Left kidney (tissue), 8 donors: ENCODE measurements around the gene TRIM49C. TPM values are rescaled to one million over a fixed set of nuclear protein-coding genes. Genes with fewer than 3 reads are reported as not detected.
"Not testable (repeated sequence)": the region's sequence is repeated elsewhere in the genome, so short reads cannot be mapped to it uniquely, and the experiment has no call there.

Experiments
- DNase-seq: peaks from one replicate; pipeline ENCODE4 v3.0.0-alpha.2; 2013
- long read RNA-seq, 8 donors: transcript quantifications; one replicate each; lab custom pipeline, GENCODE V29; 2026
- polyA plus RNA-seq: library from polyadenylated mRNA; unstranded; fragments of 120-200 nt; gene quantifications from one replicate; pipeline ENCODE4 v1.2.1, GENCODE V29; 2013; ENCODE audit not compliant: insufficient read length

The TRIM49C gene
- polyA plus RNA-seq: not detected
- long read RNA-seq, donor 1: 0 reads
- long read RNA-seq, donor 2: 0 reads
- long read RNA-seq, donor 3: 0 reads
- long read RNA-seq, donor 4: 0 reads
- long read RNA-seq, donor 5: 0 reads
- long read RNA-seq, donor 6: 0 reads
- long read RNA-seq, donor 7: 0 reads
- long read RNA-seq, donor 8: 0 reads

- DNase-seq: not testable (repeated sequence)
Observed at GRCh38 chr11:90030806-90031205, at the start of gene TRIM49C. TRIM49C (plus strand) TSS chr11:90031106; CDS start chr11:90035212, 4,106 bp downstream.

- DNase-seq: not testable (repeated sequence)
Observed at GRCh38 chr11:90024184-90024583, 6.7 kb upstream of the TRIM49C start.

DNA sequence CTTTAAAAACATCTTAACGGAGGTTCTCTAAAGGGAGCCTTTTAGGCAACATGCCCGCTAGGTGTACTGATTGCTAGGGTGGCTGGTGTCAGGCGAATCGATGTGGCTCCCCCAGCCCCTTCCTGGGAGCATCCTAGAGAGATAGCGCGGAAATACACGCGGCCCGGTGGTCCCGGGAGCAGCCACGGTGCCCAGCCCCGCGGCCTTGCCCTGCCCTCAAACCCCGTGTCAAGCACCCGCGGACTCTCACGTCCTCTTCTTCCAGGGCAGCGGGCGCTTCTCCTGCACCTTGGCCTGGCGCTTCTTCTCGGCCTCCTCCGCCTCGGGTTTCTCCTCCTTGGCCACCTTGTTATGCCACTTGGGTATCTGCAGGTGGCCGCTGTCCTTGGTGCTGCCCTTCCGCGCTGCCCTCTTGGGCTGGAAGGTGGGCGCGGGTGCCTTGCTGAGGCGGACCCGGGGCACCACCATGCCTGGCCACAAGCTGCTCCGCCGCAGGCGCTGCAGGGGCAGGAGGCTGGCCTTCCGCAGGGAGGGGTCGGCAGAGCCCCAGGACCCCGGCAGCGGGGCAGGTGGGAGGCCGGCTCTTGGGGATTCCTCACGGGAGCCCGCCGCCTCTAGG lies 20.8 kb downstream of the TRIM49C start:
- not testable (repeated sequence) for DNase-seq

- not testable (repeated sequence) for DNase-seq
Observed at GRCh38 chr11:90052311-90052710, 21.4 kb downstream of the TRIM49C start.

DNA sequence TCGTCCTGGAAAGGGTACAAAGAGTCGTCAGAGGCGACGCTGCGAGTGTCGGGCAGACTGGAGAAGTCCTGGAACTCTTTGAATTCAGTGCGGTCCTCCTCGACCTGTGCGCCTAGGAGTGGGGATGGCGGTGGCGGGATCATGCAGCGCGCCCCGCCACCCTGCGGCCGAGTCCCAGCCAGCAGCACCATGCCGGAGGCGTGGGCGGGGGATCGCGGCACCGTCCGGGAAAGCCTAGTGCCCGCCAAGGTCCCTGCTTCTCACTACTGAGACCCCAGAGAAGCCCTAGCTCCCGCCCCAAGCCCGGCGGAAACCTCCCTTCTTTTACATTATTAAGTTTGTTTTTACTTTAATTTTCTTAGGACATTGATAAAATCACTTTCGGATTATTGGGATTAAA lies 22.6 kb downstream of the TRIM49C start:
- DNase-seq: not testable (repeated sequence)

DNA sequence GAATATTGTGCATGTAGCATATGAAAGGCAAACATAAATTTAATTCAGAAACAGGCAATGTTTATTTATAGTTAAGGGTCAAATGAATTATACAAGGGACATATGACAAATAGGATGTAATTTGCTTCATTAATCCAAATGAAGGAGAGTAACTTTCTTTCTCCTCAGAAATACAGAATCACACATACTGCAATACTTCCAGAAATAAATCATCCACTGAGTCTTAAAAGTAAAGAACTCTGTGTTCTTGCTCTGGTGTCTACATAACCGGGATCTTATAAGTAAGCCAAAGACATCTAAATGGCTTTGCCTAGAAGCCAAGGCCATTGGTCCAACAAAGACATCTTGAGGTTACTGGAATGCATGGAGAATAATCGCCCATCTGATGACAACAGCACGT lies 54.7 kb downstream of the TRIM49C start, which contains the start of gene UBTFL1:
TSS of gene UBTFL1 (plus strand) at position 301 of the 400 bp plus-strand sequence. CDS start at position 301, 0 bp downstream.
- not testable (repeated sequence) for DNase-seq

GRCh38 chr11:90088731-90089130 lies 57.8 kb downstream of the TRIM49C start:
- not testable (repeated sequence) for DNase-seq

Other genes with a start within 250 kb of the TRIM49C start
- gene TRIM49, start 222.5 kb upstream of the TRIM49C start, polyA plus RNA-seq: not detected
- gene TRIM64B, start 152.6 kb upstream of the TRIM49C start, polyA plus RNA-seq: not detected
- gene TRIM49D1, start 108.9 kb upstream of the TRIM49C start, polyA plus RNA-seq: not detected
- not detected for gene TRIM49D2, start 107.0 kb upstream of the TRIM49C start, polyA plus RNA-seq
- gene TRIM64, start 65.1 kb upstream of the TRIM49C start, polyA plus RNA-seq: not detected
- gene UBTFL1, start 54.8 kb downstream of the TRIM49C start, polyA plus RNA-seq: not detected
- gene NAALAD2, start 103.6 kb downstream of the TRIM49C start, polyA plus RNA-seq: 39.8 TPM
- gene CHORDC1, start 191.9 kb downstream of the TRIM49C start, polyA plus RNA-seq: 60.3 TPM